Occipital lobe (tissue), 2 donors: ENCODE data around the gene CD200. TPM values are rescaled to one million over a fixed set of nuclear protein-coding genes. Genes with fewer than 3 reads are reported as not detected.

Experiments used
- DNase-seq: peaks from one replicate; lab custom pipeline; 2025; lab: John Stamatoyannopoulos, UW
- total RNA-seq: library from RNA; depleted of rRNA; stranded (reverse); fragments of >200 nt; gene quantifications from one replicate; pipeline ENCODE4 v1.2.3, GENCODE V29; 2014

CD200 gene
- total RNA-seq, 1 donor from 2014 or later, result 41.6 TPM

- DNase-seq, result no peak
Observed at GRCh38 chr3:112409041-112409440, 76.1 kb downstream of the CD200 start.

DNA sequence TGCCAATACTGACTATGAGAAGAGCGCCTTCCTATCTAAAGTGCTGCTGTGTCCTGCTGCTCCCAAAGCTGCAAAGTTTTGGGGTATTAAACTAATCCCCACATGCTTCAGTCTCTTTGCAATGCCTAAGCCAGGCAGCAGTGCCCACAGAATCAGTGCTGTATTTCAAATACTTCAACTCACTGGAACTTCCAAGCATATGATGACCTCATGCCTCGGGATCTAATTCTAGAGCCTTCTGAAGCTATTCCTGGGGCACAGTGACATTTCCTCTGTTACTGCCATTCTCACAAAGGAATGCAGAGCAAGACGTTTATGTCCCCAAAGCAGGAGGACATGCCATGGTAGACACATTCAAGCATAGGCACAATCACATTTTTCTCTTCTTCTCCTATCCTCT is 78.5 kb downstream of the CD200 start:
- no peak for DNase-seq

Other genes with a start within 250 kb of the CD200 start
- 0.31 TPM for gene C3orf52, start 246.8 kb upstream of the CD200 start, total RNA-seq
- not detected for gene GCSAM, start 199.9 kb upstream of the CD200 start, total RNA-seq
- under 0.01 TPM for gene SLC9C1, start 38.9 kb upstream of the CD200 start, total RNA-seq
- gene BTLA, start 166.3 kb downstream of the CD200 start, total RNA-seq, result 0.16 TPM
- 33.4 TPM for gene ATG3, start 228.8 kb downstream of the CD200 start, total RNA-seq
- 70.5 TPM for gene SLC35A5, start 228.9 kb downstream of the CD200 start, total RNA-seq